HFF-Myc (cell line): ENCODE results near the gene DDAH2.

Experiments used
- DNase-seq: peaks from one replicate; pipeline ENCODE4 v3.0.0-alpha.2; 2011; ENCODE audit warnings: low read depth; ENCODE audit errors: extremely low read depth
- H3K4me3 ChIP-seq: replicated peaks from 2 replicates; pipeline ENCODE4 v1.5.1; 2011; ENCODE audit warnings: low read depth, mild to moderate bottlenecking, control low read depth, low read length
- TF ChIP-seq, protein P1 (sequence below): IDR thresholded peaks from 2 replicates; pipeline ENCODE4 v1.5.1; 2012; ENCODE audit warnings: mild to moderate bottlenecking, low read depth, low read length, control low read depth; ENCODE audit errors: missing control alignments

Gene DDAH2

GRCh38 chr6:31761343-31761742, 32.2 kb upstream of the DDAH2 start:
- DNase-seq, result no peak
- TF ChIP-seq, protein P1, sequence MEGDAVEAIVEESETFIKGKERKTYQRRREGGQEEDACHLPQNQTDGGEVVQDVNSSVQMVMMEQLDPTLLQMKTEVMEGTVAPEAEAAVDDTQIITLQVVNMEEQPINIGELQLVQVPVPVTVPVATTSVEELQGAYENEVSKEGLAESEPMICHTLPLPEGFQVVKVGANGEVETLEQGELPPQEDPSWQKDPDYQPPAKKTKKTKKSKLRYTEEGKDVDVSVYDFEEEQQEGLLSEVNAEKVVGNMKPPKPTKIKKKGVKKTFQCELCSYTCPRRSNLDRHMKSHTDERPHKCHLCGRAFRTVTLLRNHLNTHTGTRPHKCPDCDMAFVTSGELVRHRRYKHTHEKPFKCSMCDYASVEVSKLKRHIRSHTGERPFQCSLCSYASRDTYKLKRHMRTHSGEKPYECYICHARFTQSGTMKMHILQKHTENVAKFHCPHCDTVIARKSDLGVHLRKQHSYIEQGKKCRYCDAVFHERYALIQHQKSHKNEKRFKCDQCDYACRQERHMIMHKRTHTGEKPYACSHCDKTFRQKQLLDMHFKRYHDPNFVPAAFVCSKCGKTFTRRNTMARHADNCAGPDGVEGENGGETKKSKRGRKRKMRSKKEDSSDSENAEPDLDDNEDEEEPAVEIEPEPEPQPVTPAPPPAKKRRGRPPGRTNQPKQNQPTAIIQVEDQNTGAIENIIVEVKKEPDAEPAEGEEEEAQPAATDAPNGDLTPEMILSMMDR, result no peak
- H3K4me3 ChIP-seq, result no peak overlapping the region

DNA sequence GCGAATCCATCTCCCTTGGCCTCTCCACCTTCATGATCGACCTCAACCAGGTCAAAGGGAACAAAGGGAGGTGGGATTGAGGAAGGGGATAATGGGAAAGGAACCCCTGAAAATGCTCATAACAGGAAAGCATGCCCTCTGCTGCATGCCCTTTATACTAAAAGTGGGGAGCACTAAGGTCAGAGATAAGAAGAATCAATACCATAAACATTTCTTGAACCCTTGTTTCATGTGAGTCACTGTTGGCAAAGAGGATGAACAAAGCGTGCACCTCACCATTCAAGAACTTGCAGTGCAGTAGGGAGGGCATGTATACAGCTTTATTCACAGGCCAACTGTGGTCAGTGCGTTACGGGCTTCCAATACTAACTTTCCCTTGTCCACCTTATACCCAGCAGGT, 31.7 kb upstream of the DDAH2 start:
- H3K4me3 ChIP-seq, result no peak overlapping the region
- TF ChIP-seq, protein P1, result no peak
- DNase-seq, result no peak

- no peak overlapping the region for H3K4me3 ChIP-seq
- TF ChIP-seq, protein P1, result no peak
- DNase-seq, result no peak
Observed at GRCh38 chr6:31758281-31758680, 29.2 kb upstream of the DDAH2 start.

GRCh38 chr6:31752739-31753319, 23.7 kb upstream of the DDAH2 start:
- DNase-seq, result no peak
- TF ChIP-seq, protein P1, result no peak
- H3K4me3 ChIP-seq, result no peak overlapping the region

- no peak for DNase-seq
- TF ChIP-seq, protein P1, result no peak
- H3K4me3 ChIP-seq, result no peak overlapping the region
Observed at GRCh38 chr6:31750411-31751022, 21.4 kb upstream of the DDAH2 start.

DNA sequence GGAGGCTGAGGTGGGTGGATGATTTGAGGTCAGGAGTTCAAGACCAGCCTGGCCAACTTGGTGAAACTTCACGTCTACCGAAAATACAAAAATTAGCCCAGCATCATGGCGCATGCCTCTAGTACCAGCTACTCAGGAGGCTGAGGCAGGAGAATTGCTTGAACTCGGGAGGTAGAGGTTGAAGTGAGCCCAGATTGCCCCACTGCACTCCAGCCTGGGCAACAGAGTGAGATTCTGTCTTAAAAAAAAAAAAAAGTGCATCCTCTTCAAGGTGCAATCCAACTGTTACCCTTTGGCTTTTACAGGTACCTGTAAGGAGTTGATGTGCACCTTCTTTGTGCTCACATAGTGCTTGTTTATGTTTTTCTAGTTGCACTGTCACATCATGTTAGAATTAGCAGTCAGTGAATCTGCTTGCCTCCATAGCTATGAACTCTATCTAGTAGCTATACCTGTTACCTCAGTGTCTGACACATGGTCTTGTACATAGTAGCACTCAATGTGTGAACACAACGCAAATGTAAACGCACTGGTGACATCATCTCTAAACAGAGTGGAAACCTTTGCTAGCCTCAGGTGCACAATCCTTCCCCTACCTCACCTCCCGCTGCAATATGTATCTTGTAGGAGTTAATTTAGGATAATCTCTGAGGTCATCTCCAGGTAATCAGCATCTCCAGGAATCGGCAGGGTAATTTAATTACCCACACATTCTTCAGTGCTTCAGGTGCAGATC, 20.4 kb upstream of the DDAH2 start:
- DNase-seq, result no peak
- TF ChIP-seq, protein P1, result no peak
- H3K4me3 ChIP-seq, result no peak overlapping the region
